BLaER1 treated with 17β-estradiol and CSF1 and Interleukin-3, amounts not matched to agents 10 nM and 100 nM (cell line): ENCODE measurements around the gene NHLH1.
A peak's percentile ranks its signal among the peaks of the same experiment; 100 is the strongest.

ENCODE experiments used
- H3K27ac ChIP-seq, 11 experiments: shearing (Covaris generic); formaldehyde crosslinking; 2 replicates each; pipeline ENCODE4 v1.8.1; 2022
- H3K27me3 ChIP-seq, 11 experiments: shearing (Covaris generic); formaldehyde crosslinking; 2 replicates each; pipeline ENCODE4 v1.8.1; 2022
- H3K36me3 ChIP-seq, 11 experiments: shearing (Covaris generic); formaldehyde crosslinking; 2 replicates each; pipeline ENCODE4 v1.8.1; 2022
- H3K4me1 ChIP-seq, 10 experiments: shearing (Covaris generic); formaldehyde crosslinking; 2 replicates each; pipeline ENCODE4 v1.8.1; 2022
- H3K4me2 ChIP-seq, 11 experiments: shearing (Covaris generic); formaldehyde crosslinking; 2 replicates each; pipeline ENCODE4 v1.8.1; 2022
- H3K4me3 ChIP-seq, 10 experiments: shearing (Covaris generic); formaldehyde crosslinking; 2 replicates each; pipeline ENCODE4 v1.8.1; 2022
- H3K9ac ChIP-seq, 11 experiments: shearing (Covaris generic); formaldehyde crosslinking; 2 replicates each; pipeline ENCODE4 v1.8.1; 2022
- H3K9me3 ChIP-seq, 11 experiments: shearing (Covaris generic); formaldehyde crosslinking; replicated peaks in 1 of 11; 2 replicates each; pipeline ENCODE4 v1.8.1; 2022
- H4K20me1 ChIP-seq, 11 experiments: shearing (Covaris generic); formaldehyde crosslinking; 2 replicates each; pipeline ENCODE4 v1.8.1; 2022
- Cebpa-rat ChIP-seq, 11 experiments: shearing (Covaris generic); IDR thresholded peaks; 2 replicates each; pipeline ENCODE4 v1.8.1; 2022

Gene NHLH1

DNA sequence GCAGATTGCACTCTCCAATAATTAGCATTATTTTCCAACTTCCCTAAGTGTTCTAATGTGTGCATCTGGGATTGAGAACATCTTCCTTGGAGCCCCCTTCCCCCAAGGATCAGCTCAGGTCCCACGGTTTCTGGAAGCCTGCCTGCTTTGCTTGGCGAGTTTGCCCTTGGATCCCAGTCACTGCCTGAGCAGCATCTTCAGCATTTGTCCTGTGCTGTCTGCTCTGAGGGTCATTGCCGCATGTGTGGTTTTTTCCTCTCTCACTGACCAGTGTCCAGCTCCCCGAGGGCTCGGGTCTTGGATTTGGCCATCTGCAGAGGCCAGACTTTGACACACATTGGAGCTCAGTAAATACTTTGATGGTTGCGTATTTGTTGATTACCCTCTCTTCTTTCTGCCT lies 51.6 kb downstream of the NHLH1 start:
- H3K4me1 ChIP-seq = peaks cover 0 to 12% (median 0%) of the 10 kb centered on the region in 10 experiments; a peak in 4 of 20 replicates
- no peak for TF ChIP-seq Cebpa-rat (IDR thresholded peaks at IDR 0.05)
- H3K27ac ChIP-seq = no peak overlapping the region

DNA sequence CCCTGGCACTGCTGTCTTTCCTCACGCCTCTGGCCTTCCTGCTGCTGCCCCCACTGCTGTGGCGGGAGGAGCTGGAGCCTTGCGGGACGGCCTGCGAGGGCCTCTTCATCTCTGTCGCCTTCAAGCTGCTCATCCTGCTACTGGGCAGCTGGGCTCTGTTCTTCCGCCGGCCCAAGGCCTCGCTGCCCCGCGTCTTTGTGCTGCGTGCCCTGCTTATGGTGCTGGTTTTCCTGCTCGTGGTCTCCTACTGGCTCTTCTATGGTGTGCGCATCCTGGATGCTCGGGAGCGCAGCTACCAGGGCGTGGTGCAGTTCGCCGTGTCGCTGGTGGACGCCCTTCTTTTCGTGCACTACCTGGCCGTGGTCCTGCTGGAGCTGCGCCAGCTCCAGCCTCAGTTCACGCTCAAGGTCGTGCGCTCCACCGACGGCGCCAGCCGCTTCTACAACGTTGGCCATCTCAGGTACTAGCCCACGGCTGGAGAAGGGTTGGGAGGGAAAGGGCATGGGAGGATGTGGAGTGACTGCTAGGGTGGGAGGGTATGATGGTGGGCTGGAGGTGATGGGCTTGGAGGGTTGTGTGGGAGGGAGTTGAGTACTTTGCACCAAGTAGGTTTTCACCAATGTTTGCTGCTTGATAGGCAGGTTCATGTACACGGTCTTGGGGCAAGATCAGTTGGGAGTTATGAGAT lies 52.4 kb downstream of the NHLH1 start:
- H3K27ac ChIP-seq = no peak overlapping the region
- H4K20me1 ChIP-seq = 0 out of 22 replicates have a peak, but pooled peaks cover 0 to 5% (median 0%) of the 10 kb centered on the region in 11 experiments
- H3K9ac ChIP-seq = no peak overlapping the region
- H3K9me3 ChIP-seq = no peaks in the 10 kb centered on the region
- no peak overlapping the region for H3K4me2 ChIP-seq
- H3K4me3 ChIP-seq = no peak overlapping the region
- peaks cover 0 to 12% (median 0%) of the 10 kb centered on the region in 10 experiments; a peak in 4 of 20 replicates for H3K4me1 ChIP-seq
- no peaks in the 10 kb centered on the region for H3K27me3 ChIP-seq
- H3K36me3 ChIP-seq = peaks cover 5 to 87% (median 73%) of the 10 kb centered on the region in 11 experiments; a peak in 19 of 22 replicates
- no peak for TF ChIP-seq Cebpa-rat (IDR thresholded peaks at IDR 0.05)

More for the DNA sequence above, 51.6 kb downstream of the NHLH1 start:
- Histone ChIP-seq H3K9me3 (no peaks in the 10 kb centered on the region), H3K36me3 (peaks cover 0 to 79% (median 65%) of the 10 kb centered on the region in 11 experiments; a peak in 18 of 22 replicates), H3K9ac (no peak overlapping the region), H3K4me2 (no peak overlapping the region), H3K4me3 (no peak overlapping the region), H4K20me1 (0 out of 22 replicates have a peak, but pooled peaks cover 0 to 5% (median 0%) of the 10 kb centered on the region in 11 experiments), H3K27me3 (no peaks in the 10 kb centered on the region)

DNA sequence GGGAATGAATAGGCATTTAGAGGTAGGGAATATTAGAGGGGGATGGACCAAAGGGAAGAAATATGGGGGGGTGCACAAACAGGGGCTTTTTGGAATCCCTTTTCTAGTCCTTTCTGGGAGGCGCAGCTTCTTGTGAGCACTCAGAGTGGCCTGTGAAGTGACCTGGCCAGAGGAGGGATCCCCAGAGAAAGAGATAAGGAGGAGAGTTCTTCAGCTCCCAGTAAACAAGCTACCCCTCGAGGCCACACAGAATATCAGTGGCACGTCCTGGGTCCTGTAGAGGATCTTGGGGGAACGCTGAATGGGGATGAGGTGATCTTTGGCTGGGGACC lies 52.9 kb downstream of the NHLH1 start:
- H3K9ac ChIP-seq = no peak overlapping the region
- no peaks in the 10 kb centered on the region for H3K27me3 ChIP-seq
- H3K4me3 ChIP-seq = no peak overlapping the region
- no peak overlapping the region for H3K4me2 ChIP-seq
- H3K4me1 ChIP-seq = peaks cover 0 to 12% (median 0%) of the 10 kb centered on the region in 10 experiments; a peak in 4 of 20 replicates
- 0 out of 22 replicates have a peak, but pooled peaks cover 0 to 5% (median 0%) of the 10 kb centered on the region in 11 experiments for H4K20me1 ChIP-seq
- TF ChIP-seq Cebpa-rat (IDR thresholded peaks at IDR 0.05) = no peak
- H3K36me3 ChIP-seq = peaks cover 10 to 92% (median 78%) of the 10 kb centered on the region in 11 experiments; a peak in 20 of 22 replicates
- H3K9me3 ChIP-seq = no peaks in the 10 kb centered on the region
- no peak overlapping the region for H3K27ac ChIP-seq

DNA sequence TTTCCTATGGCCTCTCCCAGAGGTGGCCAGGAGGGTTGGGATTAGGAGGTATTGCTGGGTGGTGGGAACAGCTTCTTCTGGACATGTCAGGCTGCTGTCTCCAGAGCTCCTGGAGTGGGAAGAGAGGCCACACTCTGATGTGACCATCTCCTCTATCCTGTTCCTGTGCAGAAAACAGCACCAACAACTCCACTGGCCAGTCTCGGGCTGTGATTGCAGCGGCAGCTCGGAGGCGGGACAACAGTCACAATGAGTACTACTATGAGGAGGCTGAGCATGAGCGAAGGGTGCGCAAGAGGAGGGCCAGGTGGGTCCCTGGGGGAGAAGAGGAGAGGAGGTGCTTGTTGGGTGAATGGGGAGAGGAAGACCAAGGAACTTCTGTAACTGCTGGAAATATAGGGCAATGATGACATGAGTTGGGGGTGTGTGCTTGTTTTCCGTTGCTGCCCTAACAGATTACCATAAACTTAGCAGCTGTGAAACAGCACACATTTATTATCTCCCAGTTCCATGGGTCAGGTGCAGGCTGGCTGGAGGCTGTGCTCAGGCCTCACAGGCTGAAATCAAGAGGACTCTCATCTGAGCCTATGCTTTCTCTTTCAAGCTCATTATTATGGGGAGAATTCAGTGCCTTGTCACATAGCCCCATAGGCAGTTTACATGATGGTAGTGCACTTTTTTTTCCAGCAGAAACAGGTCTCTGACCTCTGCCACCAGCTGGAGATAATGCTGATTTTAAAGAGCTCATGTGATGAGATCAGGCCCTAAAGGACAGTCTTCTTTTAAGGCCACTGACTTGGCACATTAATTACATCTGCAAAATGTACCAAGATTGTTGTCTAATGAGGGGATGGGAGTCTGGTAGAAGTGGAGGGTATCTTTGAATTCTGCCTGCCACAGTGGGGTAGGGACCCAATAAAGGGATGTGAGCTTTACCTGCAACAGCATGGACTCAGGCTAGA lies 54.3 kb downstream of the NHLH1 start:
- H3K27me3 ChIP-seq = no peaks in the 10 kb centered on the region
- H3K4me2 ChIP-seq = no peak overlapping the region
- no peak overlapping the region for H3K27ac ChIP-seq
- peaks cover 0 to 12% (median 0%) of the 10 kb centered on the region in 10 experiments; a peak in 4 of 20 replicates for H3K4me1 ChIP-seq
- peaks cover 13 to 94% (median 81%) of the 10 kb centered on the region in 11 experiments; a peak in 20 of 22 replicates for H3K36me3 ChIP-seq
- no peak overlapping the region for H3K9ac ChIP-seq
- no peaks in the 10 kb centered on the region for H3K9me3 ChIP-seq
- no peak for TF ChIP-seq Cebpa-rat (IDR thresholded peaks at IDR 0.05)
- no peak overlapping the region for H3K4me3 ChIP-seq
- no peaks in the 10 kb centered on the region for H4K20me1 ChIP-seq

DNA sequence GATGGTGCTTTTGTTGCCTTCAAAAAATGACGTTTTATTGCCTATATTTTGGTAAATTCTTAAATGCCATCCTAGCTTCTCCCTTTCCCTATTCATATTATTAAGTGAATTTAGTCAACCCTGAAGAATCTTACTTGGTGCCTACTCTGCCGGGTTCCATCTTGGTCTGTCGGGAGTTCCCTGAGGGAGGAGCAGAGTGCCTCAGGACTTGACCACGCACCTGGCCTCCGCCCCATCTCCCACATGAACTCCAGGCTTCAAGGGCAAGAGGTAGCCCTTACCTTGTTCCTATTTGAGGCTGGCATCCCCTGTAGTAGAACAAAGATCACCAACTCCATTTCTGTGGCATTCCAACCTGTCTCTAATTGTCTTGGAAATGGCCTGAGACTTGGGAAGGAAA lies 55.0 kb downstream of the NHLH1 start:
- Histone ChIP-seq H3K36me3 (peaks cover 13 to 94% (median 82%) of the 10 kb centered on the region in 11 experiments; a peak in 20 of 22 replicates), H4K20me1 (no peaks in the 10 kb centered on the region), H3K27ac (no peak overlapping the region), H3K4me2 (peak overlapping the region in 1 of 11 experiments; percentile 55; a peak in 3 of 22 replicates), H3K4me3 (no peak overlapping the region), H3K9me3 (no peaks in the 10 kb centered on the region), H3K4me1 (peaks cover 0 to 12% (median 0%) of the 10 kb centered on the region in 10 experiments; a peak in 4 of 20 replicates), H3K9ac (no peak overlapping the region), H3K27me3 (no peaks in the 10 kb centered on the region)
- no peak for TF ChIP-seq Cebpa-rat (IDR thresholded peaks at IDR 0.05)
